H9 (cell line): Measurements from ENCODE around the gene GRIA1. TPM values are rescaled to one million over a fixed set of nuclear protein-coding genes. Genes with fewer than 3 reads are reported as not detected.

Experiments used
- DNase-seq: peaks from one replicate; pipeline ENCODE4 v3.0.0-alpha.2; 2017
- H2AFZ ChIP-seq: one replicate; pipeline ENCODE4 v1.6.1; 2013; ENCODE audit warnings: mild to moderate bottlenecking, low read length, control low read depth, moderate library complexity
- H2AK5ac ChIP-seq: 2 replicates; pipeline ENCODE4 v1.6.1; 2013; ENCODE audit warnings: low read length, control low read depth, mixed read lengths; ENCODE audit not compliant: insufficient read length
- H2BK120ac ChIP-seq: one replicate; pipeline ENCODE4 v1.6.1; 2013; ENCODE audit warnings: low read depth, mild to moderate bottlenecking, low read length, control low read depth, inconsistent platforms; ENCODE audit not compliant: poor library complexity, severe bottlenecking
- H2BK12ac ChIP-seq: 2 replicates; pipeline ENCODE4 v1.6.1; 2013; ENCODE audit warnings: low read length, control low read depth, mixed read lengths, low read depth; ENCODE audit not compliant: insufficient read length
- H2BK15ac ChIP-seq: 2 replicates; pipeline ENCODE4 v1.6.1; 2013; ENCODE audit warnings: low read depth, low read length, control low read depth
- H2BK20ac ChIP-seq: one replicate; pipeline ENCODE4 v1.6.1; 2013; ENCODE audit warnings: low read depth, mild to moderate bottlenecking, low read length, control low read depth, inconsistent platforms; ENCODE audit not compliant: poor library complexity, severe bottlenecking
- H2BK5ac ChIP-seq: 2 replicates; pipeline ENCODE4 v1.6.1; 2013; ENCODE audit warnings: low read length, control low read depth, mixed read lengths; ENCODE audit not compliant: insufficient read length
- H3K14ac ChIP-seq: 2 replicates; pipeline ENCODE4 v1.6.1; 2013; ENCODE audit warnings: low read length, control low read depth; ENCODE audit not compliant: insufficient read depth
- H3K18ac ChIP-seq: 2 replicates; pipeline ENCODE4 v1.6.1; 2013; ENCODE audit warnings: low read depth, mild to moderate bottlenecking, mixed read lengths, low read length, control low read depth; ENCODE audit not compliant: insufficient read length
- H3K23ac ChIP-seq: 2 replicates; pipeline ENCODE4 v1.6.1; 2013; ENCODE audit warnings: low read length, control low read depth, mixed read lengths, low read depth; ENCODE audit not compliant: insufficient read length
- H3K23me2 ChIP-seq: 2 replicates; pipeline ENCODE4 v1.6.1; 2013; ENCODE audit warnings: low read depth, mild to moderate bottlenecking, mixed read lengths, low read length, control low read depth; ENCODE audit not compliant: insufficient read length, poor library complexity, severe bottlenecking
- H3K27ac ChIP-seq: 2 replicates; pipeline ENCODE4 v1.5.1; 2013; ENCODE audit warnings: low read length, control low read depth, mixed read lengths, low read depth; ENCODE audit not compliant: insufficient read length
- H3K27me3 ChIP-seq: 2 replicates; pipeline ENCODE4 v1.6.1; 2013; ENCODE audit warnings: low read length, control low read depth, inconsistent platforms; ENCODE audit not compliant: insufficient read depth
- H3K4ac ChIP-seq: 2 replicates; pipeline ENCODE4 v1.6.1; 2013; ENCODE audit warnings: low read depth, mild to moderate bottlenecking, control low read depth, inconsistent platforms, low read length, moderate library complexity
- H3K4me1 ChIP-seq: 2 replicates; pipeline ENCODE4 v1.6.1; 2013; ENCODE audit warnings: low read length, control low read depth, inconsistent platforms; ENCODE audit not compliant: insufficient read depth
- H3K4me2 ChIP-seq: 2 replicates; pipeline ENCODE4 v1.6.1; 2013; ENCODE audit warnings: low read length, control low read depth, mixed read lengths; ENCODE audit not compliant: insufficient read length, insufficient read depth
- H3K56ac ChIP-seq: 2 replicates; pipeline ENCODE4 v1.6.1; 2013; ENCODE audit warnings: low read depth, mild to moderate bottlenecking, mixed read lengths, low read length, control low read depth; ENCODE audit not compliant: insufficient read length
- H3K79me1 ChIP-seq: 2 replicates; pipeline ENCODE4 v1.6.1; 2013; ENCODE audit warnings: low read depth, mild to moderate bottlenecking, moderate library complexity, low read length, control low read depth, inconsistent platforms; ENCODE audit not compliant: insufficient read depth, poor library complexity, severe bottlenecking
- H3K79me2 ChIP-seq: 2 replicates; pipeline ENCODE4 v1.6.1; 2013; ENCODE audit warnings: low read length, control low read depth, inconsistent platforms; ENCODE audit not compliant: insufficient read depth
- H3K9ac ChIP-seq: 2 replicates; pipeline ENCODE4 v1.6.1; 2013; ENCODE audit warnings: low read length, control low read depth, mixed read lengths; ENCODE audit not compliant: insufficient read length; ENCODE audit errors: extremely low read depth
- H3K9me3 ChIP-seq: one replicate; pipeline ENCODE4 v1.6.1; 2013; ENCODE audit warnings: low read depth, low read length, inconsistent platforms; ENCODE audit not compliant: control insufficient read depth
- H3T11ph ChIP-seq: one replicate; pipeline ENCODE4 v1.6.1; 2013; ENCODE audit warnings: mild to moderate bottlenecking, low read length, control low read depth, inconsistent platforms
- H4K20me1 ChIP-seq: one replicate; pipeline ENCODE4 v1.6.1; 2013; ENCODE audit not compliant: control insufficient read depth, insufficient read length, insufficient read depth
- H4K5ac ChIP-seq: 2 replicates; pipeline ENCODE4 v1.6.1; 2013; ENCODE audit warnings: low read depth, mild to moderate bottlenecking, mixed read lengths, low read length, control low read depth; ENCODE audit not compliant: insufficient read length
- H4K8ac ChIP-seq: replicated peaks from 2 replicates; pipeline ENCODE4 v1.6.1; 2013; ENCODE audit warnings: low read length, control low read depth, mixed read lengths, low read depth; ENCODE audit not compliant: insufficient read length
- H4K91ac ChIP-seq: 2 replicates; pipeline ENCODE4 v1.6.1; 2013; ENCODE audit warnings: low read depth, mild to moderate bottlenecking, moderate library complexity, mixed read lengths, low read length, control low read depth; ENCODE audit not compliant: insufficient read length
- H3K27ac Mint-ChIP-seq, 3 experiments: 2 replicates in 2 of 3; 3 replicates in 1 of 3; pipeline ENCODE4 v1.8.0; 2020 to 2021; ENCODE audit warnings: mixed read lengths in 3 of 3, mild to moderate bottlenecking in 1 of 3, moderate library complexity in 1 of 3
- H3K27me3 Mint-ChIP-seq: 2 replicates; pipeline ENCODE4 v1.8.0; 2021; ENCODE audit warnings: low read depth, mild to moderate bottlenecking, moderate library complexity, mixed read lengths
- H3K36me3 Mint-ChIP-seq, 3 experiments: 2 replicates in 2 of 3; 3 replicates in 1 of 3; pipeline ENCODE4 v1.8.0; 2020 to 2021; ENCODE audit warnings: low read depth in 3 of 3, mixed read lengths in 3 of 3; ENCODE audit not compliant: insufficient read depth in 1 of 3
- H3K4me1 Mint-ChIP-seq, 2 experiments: 2 replicates each; pipeline ENCODE4 v1.8.0; 2020; ENCODE audit warnings: mixed read lengths in 2 of 2
- H3K4me3 Mint-ChIP-seq, 2 experiments: 2 replicates in 1 of 2; 3 replicates in 1 of 2; pipeline ENCODE4 v1.8.0; 2020 to 2021; ENCODE audit warnings: mild to moderate bottlenecking in 2 of 2, mixed read lengths in 2 of 2, moderate library complexity in 1 of 2
- H3K9me3 Mint-ChIP-seq, 2 experiments: 2 replicates in 1 of 2; 3 replicates in 1 of 2; pipeline ENCODE4 v1.8.0; 2020; ENCODE audit warnings: mild to moderate bottlenecking in 2 of 2, mixed read lengths in 2 of 2, moderate library complexity in 1 of 2
- CTCF ChIP-seq: fragments of 200-600 bp; sonication (generic); conservative IDR thresholded peaks from 3 replicates; pipeline ENCODE4 v1.8.0; 2021; ENCODE audit warnings: antibody characterized with exemption, mild to moderate bottlenecking
- total RNA-seq: library from RNA; stranded (reverse); gene quantifications from 2 replicates; pipeline ENCODE4 v1.2.1, GENCODE V29; 2021

Gene GRIA1
- total RNA-seq, 1 experiment from 2014 or later = 0.52 TPM

GRCh38 chr5:153809166-153809565 lies 318.7 kb downstream of the GRIA1 start:
- TF ChIP-seq CTCF = no peak
- no peak overlapping the region for H2AFZ ChIP-seq
- H4K20me1 ChIP-seq = no peaks in the 10 kb centered on the region
- no peak for DNase-seq
- H2BK15ac ChIP-seq = no peak overlapping the region
- no peak overlapping the region for H3K4ac ChIP-seq
- H2BK12ac ChIP-seq = no peak overlapping the region
- no peak overlapping the region for H2BK5ac ChIP-seq
- no peaks in the 10 kb centered on the region for H3K4me1 Mint-ChIP-seq
- H4K5ac ChIP-seq = no peak overlapping the region
- H3K56ac ChIP-seq = no peak overlapping the region
- no peak overlapping the region for H3K27ac Mint-ChIP-seq
- no peak overlapping the region for H3K23ac ChIP-seq
- H4K91ac ChIP-seq = no peak overlapping the region
- H3K36me3 Mint-ChIP-seq = no peaks in the 10 kb centered on the region
- no peak overlapping the region for H3K9ac ChIP-seq
- H4K8ac ChIP-seq = no peak overlapping the region
- H2BK120ac ChIP-seq = no peak overlapping the region
- no peak overlapping the region for H3K27ac ChIP-seq
- H3K14ac ChIP-seq = no peak overlapping the region
- no peaks in the 10 kb centered on the region for H3K79me1 ChIP-seq
- no peaks in the 10 kb centered on the region for H3K9me3 Mint-ChIP-seq
- no peak overlapping the region for H3K4me2 ChIP-seq
- no peaks in the 10 kb centered on the region for H3K4me1 ChIP-seq
- no peak overlapping the region for H3K18ac ChIP-seq
- no peak overlapping the region for H3K4me3 Mint-ChIP-seq
- H3K27me3 Mint-ChIP-seq = no peaks in the 10 kb centered on the region; the same call in 1 of the 2 replicates
- H3K9me3 ChIP-seq = no peaks in the 10 kb centered on the region
- no peak overlapping the region for H3T11ph ChIP-seq
- H3K27me3 ChIP-seq = no peaks in the 10 kb centered on the region
- H3K23me2 ChIP-seq = no peaks in the 10 kb centered on the region
- no peaks in the 10 kb centered on the region for H3K79me2 ChIP-seq
- H2BK20ac ChIP-seq = no peak overlapping the region
- H2AK5ac ChIP-seq = no peak overlapping the region
